ENCODE data around the gene NUP133.
"Not testable (repeated sequence)": the region's sequence is repeated elsewhere in the genome, so short reads cannot be mapped to it uniquely, and the experiment has no call there.

Gene NUP133

GRCh38 chr1:229448845-229449244 lies 59.3 kb downstream of the NUP133 start:
- DNase-seq (ENCODE audit: low spot score), result no peak

GRCh38 chr1:229448354-229448753 lies 59.8 kb downstream of the NUP133 start:
- DNase-seq (ENCODE audit: low spot score), result no peak

- DNase-seq (ENCODE audit: low spot score), result no peak
Measured at GRCh38 chr1:229447809-229448252, 60.3 kb downstream of the NUP133 start.

- no peak for DNase-seq (ENCODE audit: low spot score)
Measured at GRCh38 chr1:229445828-229446227, 62.3 kb downstream of the NUP133 start.

GRCh38 chr1:229440851-229441537 lies 67.1 kb downstream of the NUP133 start:
- DNase-seq (ENCODE audit: low spot score), result peak; percentile 60

- no peak for DNase-seq (ENCODE audit: low spot score)
Measured at GRCh38 chr1:229438021-229438420, 70.1 kb downstream of the NUP133 start.

- no peak for DNase-seq (ENCODE audit: low spot score)
Measured at GRCh38 chr1:229437443-229437842, 70.7 kb downstream of the NUP133 start.

GRCh38 chr1:229436201-229436600 lies 71.9 kb downstream of the NUP133 start:
- DNase-seq (ENCODE audit: low spot score), result no peak

GRCh38 chr1:229434641-229435051 lies 73.5 kb downstream of the NUP133 start:
- DNase-seq (ENCODE audit: low spot score), result no peak

- no peak for DNase-seq (ENCODE audit: low spot score)
Measured at GRCh38 chr1:229434005-229434640, 74.0 kb downstream of the NUP133 start, which contains the start of gene ACTA1. TSS of gene ACTA1 (minus strand) at chr1:229434094. CDS start at chr1:229433115, 979 bp downstream.

- no peak for DNase-seq (ENCODE audit: low spot score)
Measured at GRCh38 chr1:229433364-229434004, 74.7 kb downstream of the NUP133 start.

- DNase-seq (ENCODE audit: low spot score), result no peak
Measured at GRCh38 chr1:229432905-229433304, 75.2 kb downstream of the NUP133 start.

- DNase-seq (ENCODE audit: low spot score), result no peak
Measured at GRCh38 chr1:229432116-229432461, 76.1 kb downstream of the NUP133 start.

- no peak for DNase-seq (ENCODE audit: low spot score)
Measured at GRCh38 chr1:229431284-229432115, 76.6 kb downstream of the NUP133 start.

GRCh38 chr1:229430761-229431283 lies 77.3 kb downstream of the NUP133 start:
- DNase-seq (ENCODE audit: low spot score), result peak; percentile 69

GRCh38 chr1:229428256-229428655 lies 79.9 kb downstream of the NUP133 start:
- DNase-seq (ENCODE audit: low spot score), result no peak

- no peak for DNase-seq (ENCODE audit: low spot score)
Measured at GRCh38 chr1:229427572-229427971, 80.6 kb downstream of the NUP133 start.

- no peak for DNase-seq (ENCODE audit: low spot score)
Measured at GRCh38 chr1:229425564-229426159, 82.5 kb downstream of the NUP133 start.

GRCh38 chr1:229420765-229421164 lies 87.4 kb downstream of the NUP133 start:
- DNase-seq (ENCODE audit: low spot score), result no peak

- no peak for DNase-seq (ENCODE audit: low spot score)
Measured at GRCh38 chr1:229420224-229420623, 87.9 kb downstream of the NUP133 start.

GRCh38 chr1:229418586-229418985 lies 89.6 kb downstream of the NUP133 start:
- not testable (repeated sequence) for DNase-seq (ENCODE audit: low spot score)

GRCh38 chr1:229412810-229413209 lies 95.3 kb downstream of the NUP133 start:
- DNase-seq (ENCODE audit: low spot score), result not testable (repeated sequence)

All from AG08395 (cell line).